ENCODE data around the gene APOBEC3F.
"Not testable (repeated sequence)": the region's sequence is repeated elsewhere in the genome, so short reads cannot be mapped to it uniquely, and the experiment has no call there.

The APOBEC3F gene

GRCh38 chr22:39028281-39028680 is 12.4 kb upstream of the APOBEC3F start:
- no peak for DNase-seq

DNA sequence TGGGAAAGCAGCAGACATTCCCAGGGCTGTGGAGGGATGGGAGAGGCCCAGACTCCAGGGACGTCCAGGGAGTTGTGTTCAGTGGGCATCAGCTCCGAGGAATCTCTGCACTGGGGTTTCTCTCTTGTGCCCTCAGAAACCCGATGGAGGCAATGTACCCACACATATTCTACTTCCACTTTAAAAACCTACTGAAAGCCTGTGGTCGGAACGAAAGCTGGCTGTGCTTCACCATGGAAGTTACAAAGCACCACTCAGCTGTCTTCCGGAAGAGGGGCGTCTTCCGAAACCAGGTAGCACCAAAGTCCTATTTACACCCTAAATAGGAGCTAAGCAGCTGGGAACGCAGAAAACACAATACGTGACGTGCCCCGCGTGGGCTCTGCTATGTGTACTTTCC is 11.4 kb upstream of the APOBEC3F start:
- DNase-seq, result no peak

DNA sequence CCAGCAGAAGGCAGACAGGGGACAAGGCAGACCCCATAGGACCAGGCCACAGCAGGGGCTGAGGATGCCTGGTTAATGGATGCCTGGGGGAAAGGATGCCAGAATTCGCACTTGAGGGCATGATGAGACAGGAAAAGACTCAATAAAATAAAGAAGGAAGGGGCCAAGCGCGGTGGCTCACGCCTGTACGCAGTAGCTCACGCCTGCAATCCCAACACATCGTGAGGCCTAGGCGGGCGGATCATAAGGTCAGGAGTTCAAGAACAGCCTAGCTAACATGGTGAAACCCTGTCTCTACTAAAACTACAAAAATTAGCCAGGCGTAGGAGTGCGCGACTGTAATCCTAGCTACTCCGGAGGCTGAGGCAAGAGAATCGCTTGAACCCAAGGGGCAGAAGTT is 10.0 kb upstream of the APOBEC3F start:
- DNase-seq, result no peak

- not testable (repeated sequence) for DNase-seq
These were observed 9.0 kb upstream of the APOBEC3F start for GRCh38 chr22:39031434-39032295.

DNA sequence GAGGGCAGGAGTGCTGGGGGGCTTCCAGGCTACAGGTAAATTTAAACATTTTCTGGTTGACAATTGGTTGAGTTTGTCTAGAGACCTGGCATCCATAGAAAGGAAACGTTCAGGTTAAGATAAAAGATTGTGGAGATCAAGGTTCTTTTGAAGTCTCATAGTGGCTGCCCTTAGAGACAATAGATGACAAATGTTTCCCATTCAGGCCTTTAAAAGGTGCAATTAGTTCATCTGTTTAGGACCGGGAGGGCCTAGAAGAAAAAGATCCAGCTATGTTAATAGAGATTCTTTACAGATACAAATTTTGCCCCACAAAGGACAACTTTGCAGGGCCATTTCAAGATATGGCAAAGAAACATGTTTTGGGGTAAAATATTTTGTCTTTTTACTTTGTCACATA is 3.6 kb upstream of the APOBEC3F start:
- not testable (repeated sequence) for DNase-seq

- no peak for DNase-seq
These were observed 1.1 kb upstream of the APOBEC3F start for GRCh38 chr22:39039306-39040126.

DNA sequence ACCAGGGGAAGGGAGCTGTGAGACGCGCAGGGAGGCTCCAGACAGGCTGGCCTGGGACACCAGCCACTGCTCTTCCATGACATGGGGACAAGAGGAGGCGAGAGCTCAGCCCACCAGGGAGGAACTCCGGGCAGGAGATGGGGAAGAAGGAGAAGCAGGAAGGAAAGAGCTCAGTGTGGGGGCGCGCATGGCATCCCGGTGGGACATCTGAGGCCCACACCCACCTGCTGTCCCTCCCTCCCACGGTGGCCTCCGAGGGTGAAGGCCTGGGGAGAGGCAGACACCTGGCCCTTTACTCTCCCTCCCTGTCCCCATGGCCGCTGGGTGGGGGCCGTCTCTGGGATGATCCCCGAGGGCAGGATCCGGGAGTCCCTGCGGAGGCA is 518 bp upstream of the APOBEC3F start:
- not testable (repeated sequence) for DNase-seq

- no peak for DNase-seq
These were observed 1.2 kb downstream of the APOBEC3F start for GRCh38 chr22:39041908-39042307.

DNA sequence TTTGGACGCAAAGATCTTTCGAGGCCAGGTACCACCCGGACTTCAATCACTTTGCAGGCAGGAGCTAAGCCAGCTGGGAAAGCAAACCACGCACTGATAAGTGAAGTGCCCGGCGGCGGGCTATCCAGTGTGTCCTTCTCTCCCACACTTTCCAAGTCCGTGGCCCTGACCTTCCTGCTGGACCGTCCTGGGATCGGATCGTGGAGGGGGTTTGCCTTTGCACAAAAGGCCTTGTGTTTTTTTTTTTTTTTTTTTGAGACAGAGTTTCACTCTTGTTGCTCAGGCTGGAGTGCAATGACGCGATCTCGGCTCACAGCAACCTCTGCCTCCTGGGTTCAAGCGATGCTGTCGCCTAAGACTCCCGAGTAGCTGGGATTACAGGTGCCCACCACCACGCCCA is 2.4 kb downstream of the APOBEC3F start:
- not testable (repeated sequence) for DNase-seq

DNA sequence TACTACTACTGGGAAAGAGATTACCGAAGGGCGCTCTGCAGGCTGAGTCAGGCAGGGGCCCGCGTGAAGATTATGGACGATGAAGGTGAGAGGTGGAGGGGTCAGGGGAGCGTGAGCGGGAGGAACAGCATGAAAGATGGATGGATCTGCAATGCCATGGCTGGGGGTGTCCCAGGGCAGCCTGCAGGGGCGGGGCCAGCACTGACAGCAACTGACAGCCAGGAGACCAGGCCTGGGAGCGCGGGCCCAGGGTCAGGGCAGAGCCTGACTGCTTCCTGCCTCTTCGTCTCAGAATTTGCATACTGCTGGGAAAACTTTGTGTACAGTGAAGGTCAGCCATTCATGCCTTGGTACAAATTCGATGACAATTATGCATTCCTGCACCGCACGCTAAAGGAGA is 4.5 kb downstream of the APOBEC3F start:
- DNase-seq, result not testable (repeated sequence)

- not testable (repeated sequence) for DNase-seq
These were observed 8.8 kb downstream of the APOBEC3F start for GRCh38 chr22:39049486-39049885.

DNA sequence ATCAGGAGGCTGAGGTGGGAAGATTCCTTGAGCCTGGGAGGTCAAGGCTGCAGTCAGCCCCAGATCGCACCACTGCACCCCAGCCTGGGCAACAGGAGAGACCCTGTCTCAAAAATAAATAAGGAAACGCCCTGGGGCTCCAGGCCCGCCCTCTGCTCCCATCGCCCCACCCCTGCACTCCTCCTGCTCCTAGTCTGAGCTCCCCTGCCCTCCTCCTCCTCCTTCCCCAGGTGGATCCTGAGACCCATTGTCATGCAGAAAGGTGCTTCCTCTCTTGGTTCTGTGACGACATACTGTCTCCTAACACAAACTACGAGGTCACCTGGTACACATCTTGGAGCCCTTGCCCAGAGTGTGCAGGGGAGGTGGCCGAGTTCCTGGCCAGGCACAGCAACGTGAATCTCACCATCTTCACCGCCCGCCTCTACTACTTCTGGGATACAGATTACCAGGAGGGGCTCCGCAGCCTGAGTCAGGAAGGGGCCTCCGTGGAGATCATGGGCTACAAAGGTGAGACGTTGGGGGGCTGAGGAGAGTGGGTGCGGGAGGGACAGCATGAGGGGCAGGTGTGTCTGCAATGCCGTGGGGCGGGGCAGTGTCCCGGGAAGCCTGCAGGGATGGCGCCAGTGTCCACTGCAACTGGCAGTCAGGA is 11.3 kb downstream of the APOBEC3F start:
- DNase-seq, result not testable (repeated sequence)

DNA sequence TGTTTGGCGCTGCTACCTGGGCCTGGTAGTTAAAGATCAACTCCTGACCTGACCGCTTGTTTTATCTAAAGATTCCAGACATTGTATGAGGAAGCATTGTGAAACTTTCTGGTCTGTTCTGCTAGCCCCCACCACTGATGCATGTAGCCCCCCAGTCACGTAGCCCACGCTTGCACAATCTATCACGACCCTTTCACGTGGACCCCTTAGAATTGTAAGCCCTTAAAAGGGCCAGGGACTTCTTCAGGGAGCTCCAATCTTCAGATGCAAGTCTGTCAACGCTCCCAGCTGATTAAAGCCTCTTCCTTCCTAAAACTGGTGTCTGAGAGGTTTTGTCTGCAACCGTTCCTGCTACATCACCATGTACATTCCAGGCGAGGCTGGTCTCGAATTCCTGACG is 15.0 kb downstream of the APOBEC3F start:
- DNase-seq, result no peak

GRCh38 chr22:39061290-39061689 is 20.6 kb downstream of the APOBEC3F start:
- DNase-seq, result not testable (repeated sequence)

DNA sequence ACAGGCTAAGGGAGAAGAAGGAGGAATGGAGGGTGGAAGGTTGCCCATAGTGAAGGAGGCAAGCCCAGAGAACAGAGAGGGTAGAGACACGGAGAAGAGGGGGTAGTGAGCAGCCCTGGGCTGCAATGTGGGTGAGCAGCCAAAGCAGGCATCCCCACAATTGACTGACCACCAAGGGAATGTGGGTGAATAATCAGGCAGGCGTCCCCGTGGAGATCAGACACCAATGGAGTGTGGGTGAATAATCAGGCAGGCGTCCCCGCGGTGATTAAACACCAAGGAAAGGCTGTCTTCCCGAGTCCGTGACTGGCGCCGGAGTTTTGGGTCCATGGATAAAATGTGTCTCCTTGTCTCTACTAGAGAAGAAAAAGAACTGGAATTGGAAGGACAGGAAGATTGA is 21.3 kb downstream of the APOBEC3F start:
- DNase-seq, result peak; percentile 8

DNA sequence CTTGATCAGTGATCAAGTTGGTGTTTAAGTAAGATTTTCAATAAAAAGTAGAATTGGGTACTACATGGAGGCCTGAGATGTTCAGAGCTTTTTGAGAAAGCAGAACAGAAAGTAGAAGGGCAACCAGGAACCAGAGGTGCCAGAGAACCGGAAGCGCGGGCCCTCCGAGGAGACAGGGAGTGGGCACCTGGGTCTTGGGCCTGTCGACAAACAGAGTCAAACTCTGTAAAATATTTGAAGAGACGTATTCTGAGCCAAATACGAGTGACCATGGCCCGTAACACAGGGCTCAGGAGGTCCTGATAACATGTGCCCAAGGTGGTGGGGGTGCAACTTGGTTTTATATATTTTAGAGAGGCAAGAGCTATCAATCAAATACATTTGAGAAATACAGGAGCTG is 23.2 kb downstream of the APOBEC3F start:
- DNase-seq, result not testable (repeated sequence)

DNA sequence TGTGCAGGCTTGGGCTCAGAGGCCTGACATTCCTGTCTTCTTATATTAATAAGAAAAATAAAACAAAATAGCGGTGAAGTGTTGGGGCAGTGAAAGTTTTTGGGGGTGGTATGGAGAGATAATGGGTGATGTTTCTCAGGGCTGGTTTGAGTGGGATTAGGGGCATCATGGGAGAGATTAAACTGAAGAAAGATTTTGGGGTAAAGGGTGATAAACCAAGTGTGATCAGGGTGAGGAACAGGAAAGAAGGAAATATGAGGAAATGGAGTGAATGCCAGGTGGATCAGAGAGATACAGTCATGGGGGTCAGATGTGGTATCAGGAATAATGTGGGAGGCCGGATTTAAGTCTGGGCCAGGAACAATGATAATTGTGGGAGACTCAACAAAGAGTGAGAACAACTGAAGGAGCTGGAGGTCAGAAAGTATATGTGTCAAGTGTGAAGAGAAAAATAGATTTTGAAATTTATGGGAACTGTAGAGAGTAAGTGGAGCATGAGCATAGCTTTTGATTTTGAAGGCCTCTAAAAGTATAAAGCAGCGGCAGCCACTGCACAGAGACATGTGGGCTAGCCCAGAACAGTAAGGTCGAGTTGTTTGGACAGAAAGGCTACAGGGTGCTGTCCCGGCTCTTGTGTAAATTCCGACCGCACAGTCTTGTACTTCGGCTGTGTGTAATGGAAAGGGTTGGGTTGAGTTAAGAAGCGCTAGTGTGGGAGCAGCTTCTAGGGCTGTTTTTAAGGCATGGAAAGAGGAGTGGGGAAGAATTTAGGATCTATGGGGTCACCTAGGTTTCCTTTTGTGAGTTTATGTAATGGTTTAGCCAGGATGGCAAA is 26.0 kb downstream of the APOBEC3F start:
- not testable (repeated sequence) for DNase-seq

- DNase-seq, result no peak
These were observed 27.5 kb downstream of the APOBEC3F start for GRCh38 chr22:39068033-39068785.

- no peak for DNase-seq
These were observed 29.5 kb downstream of the APOBEC3F start for GRCh38 chr22:39070186-39070585.

GRCh38 chr22:39072581-39072981 is 31.9 kb downstream of the APOBEC3F start:
- not testable (repeated sequence) for DNase-seq

- no peak for DNase-seq
These were observed 33.3 kb downstream of the APOBEC3F start for GRCh38 chr22:39073981-39074380.

Data from fibroblast of upper back skin (primary cell).